Vagina (tissue), 2 donors: ENCODE measurements around the gene GATA5.
A peak's percentile ranks its signal among the peaks of the same experiment; 100 is the strongest.

Experiments
- CTCF ChIP-seq, 3 experiments: fragments of 450-650 bp in 2 of 3; fragments of 200-600 bp in 1 of 3; sonication (generic) in 1 of 3; IDR thresholded peaks; one replicate each; pipeline ENCODE4 v1.5.1; 2017 to 2019; ENCODE audit warnings: antibody characterized with exemption in 3 of 3, mild to moderate bottlenecking in 2 of 3, moderate library complexity in 2 of 3
- POLR2A ChIP-seq, 2 donors: fragments of 450-650 bp; IDR thresholded peaks; one replicate each; pipeline ENCODE4 v1.6.1; 2017; ENCODE audit warnings: antibody characterized with exemption in 2 of 2, mild to moderate bottlenecking in 2 of 2, moderate library complexity in 2 of 2
- POLR2AphosphoS5 ChIP-seq, 2 donors: sonication (generic); formaldehyde crosslinking; IDR thresholded peaks; one replicate each; pipeline ENCODE4 v1.9.0; 2017; ENCODE audit warnings: antibody characterized with exemption in 2 of 2, mild to moderate bottlenecking in 2 of 2, low read depth in 1 of 2; ENCODE audit not compliant: insufficient read depth in 1 of 2

- no peak for TF ChIP-seq CTCF (IDR thresholded peaks at IDR 0.05)
- peak in 1 of 2 donors; percentile 29 for TF ChIP-seq POLR2AphosphoS5 (IDR thresholded peaks at IDR 0.05; ENCODE audit: insufficient read depth in 1 of 2, low read depth in 1 of 2)
- TF ChIP-seq POLR2A (IDR thresholded peaks at IDR 0.05) = no peak
These were observed 9.4 kb upstream of the GATA5 start for GRCh38 chr20:62485062-62485700.
